ENCODE results near the gene GNG13.

Gene GNG13

GRCh38 chr16:793414-793813, 7.1 kb downstream of the GNG13 start:
- no peak for DNase-seq

- DNase-seq, result no peak
Observed at GRCh38 chr16:792221-792995, 8.1 kb downstream of the GNG13 start.

DNA sequence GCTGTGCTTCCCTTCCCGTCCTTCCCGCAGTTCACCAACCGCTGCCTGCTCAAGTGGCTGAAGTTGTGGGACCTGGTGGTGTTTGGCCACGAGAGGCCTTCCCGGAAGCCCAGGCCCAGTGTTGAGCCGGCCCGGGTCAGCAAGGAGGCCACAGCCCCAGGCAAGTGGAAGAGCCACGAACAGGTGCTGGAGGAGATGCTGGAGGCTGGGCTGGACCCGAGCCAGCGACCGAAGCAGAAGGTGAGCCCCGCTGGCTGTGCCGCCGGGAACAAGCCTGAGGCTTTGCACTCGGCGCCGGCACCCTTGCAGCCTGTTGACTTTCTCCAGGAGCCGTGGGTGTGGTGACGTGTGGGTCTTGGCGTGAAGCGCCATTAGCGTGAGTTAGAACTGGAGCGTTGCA, 9.4 kb downstream of the GNG13 start:
- DNase-seq, result no peak

DNA sequence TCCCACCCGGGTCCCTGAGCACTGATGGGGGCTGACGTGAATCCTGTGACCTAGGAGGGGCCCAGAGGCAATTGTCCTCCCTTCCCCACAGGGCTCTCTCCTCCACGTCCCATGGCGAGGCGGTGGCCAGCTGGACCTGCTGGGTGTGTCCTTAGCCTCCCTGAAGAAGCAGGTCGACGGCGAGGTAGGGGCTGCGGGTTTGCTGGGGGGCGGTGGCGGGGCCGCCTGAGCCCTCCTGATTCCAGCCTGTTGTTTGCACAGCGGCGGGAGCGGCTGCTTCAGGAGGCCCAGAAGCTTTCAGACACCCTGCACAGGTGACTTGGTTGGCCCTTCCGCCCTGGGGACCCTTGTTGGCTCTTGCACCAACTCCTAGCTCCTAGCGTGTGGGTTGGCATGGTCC, 10.4 kb downstream of the GNG13 start:
- DNase-seq, result no peak

DNA sequence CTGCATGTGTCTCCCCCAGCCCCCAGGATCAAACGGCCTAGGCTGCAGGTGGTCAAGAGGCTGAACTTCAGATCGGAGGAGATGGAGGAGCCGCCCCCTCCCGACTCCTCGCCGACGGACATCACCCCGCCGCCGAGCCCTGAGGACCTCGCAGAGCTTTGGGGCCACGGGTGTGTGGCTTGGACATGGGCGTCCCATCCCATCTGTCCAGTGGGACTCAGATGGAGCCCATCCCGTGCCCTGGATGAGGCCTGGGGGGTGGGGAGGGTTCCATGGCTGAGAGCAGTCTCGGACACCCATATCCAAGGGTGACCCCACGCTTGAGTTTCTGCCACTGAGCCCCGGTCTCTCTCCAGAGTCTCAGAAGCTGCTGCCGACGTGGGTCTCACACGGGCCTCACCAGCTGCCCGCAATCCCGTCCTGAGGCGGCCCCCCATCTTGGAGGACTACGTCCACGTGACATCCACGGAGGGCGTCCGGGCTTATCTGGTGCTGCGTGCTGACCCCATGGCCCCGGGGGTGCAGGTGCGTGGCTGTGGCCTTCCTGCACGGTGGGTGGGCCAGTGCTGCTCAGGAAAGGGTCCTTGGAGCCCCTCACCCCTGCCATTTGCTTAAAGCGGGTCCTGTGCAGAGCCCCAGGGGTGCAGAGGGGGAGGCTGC, 11.2 kb downstream of the GNG13 start:
- no peak for DNase-seq

GRCh38 chr16:788399-789126, 12.0 kb downstream of the GNG13 start, which contains the start of gene CHTF18:
TSS of gene CHTF18 (plus strand) at chr16:788620. CDS start at chr16:788685, 65 bp downstream.
- DNase-seq, result peak; percentile 88 to 96 (median 91)

DNA sequence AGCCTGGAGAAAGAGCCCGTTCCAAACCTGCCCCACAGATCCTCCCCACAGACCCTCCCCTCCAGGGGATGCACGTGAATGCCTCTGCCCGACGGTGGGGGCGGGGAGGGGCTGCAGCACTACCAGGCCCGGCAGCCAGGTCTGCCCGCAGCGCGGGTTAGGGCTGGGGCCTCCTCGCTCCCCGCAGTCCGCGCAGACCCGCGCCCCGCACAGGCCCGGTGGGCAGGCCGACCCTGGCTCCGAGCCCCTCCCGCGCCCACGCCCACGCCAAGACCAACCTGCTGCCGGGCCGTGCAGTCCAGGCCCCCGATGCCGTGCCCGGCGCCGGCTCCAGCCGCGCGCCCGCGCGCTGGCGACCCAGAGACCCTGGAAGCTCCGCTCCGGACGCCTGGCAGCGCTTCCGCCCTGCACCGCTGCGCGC, 12.5 kb downstream of the GNG13 start, which contains the start of gene RPUSD1:
Gene RPUSD1, minus strand, starts transcription at position 404 of the 421 bp plus-strand sequence. CDS start 644 bp downstream, outside the sequence.
- DNase-seq, result peak in 1 of 5 donors; percentile 23

DNA sequence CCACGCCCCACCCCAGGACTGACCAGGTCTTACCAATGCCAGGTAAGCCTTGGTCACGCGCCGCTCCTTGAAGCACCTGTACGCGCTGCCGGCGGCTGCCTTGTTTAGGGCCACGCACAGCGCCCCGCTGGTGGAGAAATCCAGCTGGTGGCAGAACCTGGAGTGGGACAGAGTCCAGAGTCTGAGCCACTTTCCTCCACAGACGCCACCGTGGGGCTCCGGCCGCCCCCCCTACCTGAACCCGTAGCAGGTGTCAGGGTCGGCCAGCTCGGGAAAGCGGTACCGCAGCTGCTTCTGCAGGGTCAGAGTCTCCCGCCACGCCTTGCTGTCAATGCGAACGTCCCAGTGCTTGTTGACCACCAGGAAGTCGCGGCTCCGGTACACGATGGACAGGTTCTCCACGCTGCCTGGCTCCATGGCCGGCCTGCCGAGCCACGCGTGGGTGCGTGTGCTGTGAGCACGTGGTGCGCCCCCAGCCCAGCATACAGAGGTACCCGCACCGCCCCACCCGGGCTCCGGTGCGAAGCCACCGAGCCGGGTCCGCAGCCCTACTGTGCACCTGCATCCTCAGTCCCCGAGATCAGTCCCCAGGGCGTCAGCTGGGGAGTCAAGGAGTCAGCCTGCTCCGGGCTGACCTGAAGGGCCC, 13.1 kb downstream of the GNG13 start:
- DNase-seq, result no peak

GRCh38 chr16:785563-786535, 14.7 kb downstream of the GNG13 start:
- peak; percentile 48 to 72 (median 63) for DNase-seq

GRCh38 chr16:784431-784830, 16.1 kb downstream of the GNG13 start:
- no peak for DNase-seq

DNA sequence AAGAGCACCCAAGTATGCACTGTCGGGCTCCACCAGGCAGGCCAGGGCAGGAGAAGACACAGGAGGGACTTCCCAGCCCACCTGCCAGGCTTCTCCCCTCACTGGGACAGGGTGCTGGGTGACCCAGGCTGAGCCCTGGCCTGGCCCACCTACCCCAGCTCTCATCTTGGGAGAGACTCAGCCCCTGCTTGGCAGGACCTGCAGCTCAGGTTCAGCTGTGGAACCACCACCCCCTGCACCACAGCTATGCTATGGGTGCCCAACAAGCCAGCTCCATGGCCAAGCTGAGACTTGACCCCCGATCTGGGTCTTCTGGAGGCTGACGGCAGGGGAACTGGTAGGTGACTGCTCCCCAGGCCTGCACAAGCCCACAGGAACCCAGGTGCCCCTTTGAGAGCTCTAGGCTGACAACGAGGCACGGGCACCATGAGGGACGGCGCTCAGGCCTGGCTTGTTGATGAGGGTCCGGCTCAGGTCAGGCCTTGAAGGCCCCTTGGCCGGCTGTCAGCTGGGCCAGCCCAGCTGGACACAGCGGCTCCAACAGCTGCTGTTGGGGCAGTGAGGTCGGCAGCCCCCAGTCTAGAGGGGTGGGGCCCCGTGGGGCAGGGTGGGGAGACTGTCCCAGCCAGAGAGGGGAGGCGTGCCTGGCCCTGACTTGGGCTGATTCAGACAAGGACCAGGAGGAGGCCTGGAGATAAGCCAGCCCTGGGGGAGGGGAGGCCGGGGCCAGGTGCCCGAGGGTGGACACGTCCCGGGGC, 17.0 kb downstream of the GNG13 start:
- no peak for DNase-seq

DNA sequence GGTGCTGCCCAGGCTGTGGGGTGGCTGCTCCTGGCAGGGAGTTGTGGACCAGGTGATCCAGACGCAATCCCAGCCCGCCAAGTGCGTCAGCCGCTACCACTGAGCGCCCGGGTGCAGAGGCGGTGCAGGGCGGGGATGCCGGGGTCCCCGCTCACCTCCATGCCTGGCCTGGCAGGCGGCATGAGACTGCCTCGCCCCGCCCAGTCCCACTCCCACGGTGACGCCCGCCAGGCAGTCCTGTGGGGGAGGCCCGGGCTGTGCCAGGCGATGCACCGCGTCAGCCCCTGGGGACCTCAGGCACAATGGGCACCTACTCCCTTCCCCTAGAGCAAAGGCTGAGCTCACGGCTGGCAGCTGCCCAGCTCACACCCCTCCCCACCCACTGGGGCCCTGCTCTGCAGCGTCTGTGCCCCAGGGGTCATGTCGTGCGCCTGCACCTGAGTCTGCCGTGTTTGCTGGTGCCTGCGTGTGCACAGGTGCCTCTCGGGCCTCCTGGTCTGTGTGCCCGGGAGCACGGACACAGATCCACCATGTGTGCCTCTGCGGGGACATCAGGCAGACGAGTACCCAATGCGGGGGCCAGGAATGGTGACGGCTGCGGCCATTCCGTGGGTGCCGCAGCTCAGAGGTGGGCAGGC, 17.6 kb downstream of the GNG13 start:
- no peak for DNase-seq

DNA sequence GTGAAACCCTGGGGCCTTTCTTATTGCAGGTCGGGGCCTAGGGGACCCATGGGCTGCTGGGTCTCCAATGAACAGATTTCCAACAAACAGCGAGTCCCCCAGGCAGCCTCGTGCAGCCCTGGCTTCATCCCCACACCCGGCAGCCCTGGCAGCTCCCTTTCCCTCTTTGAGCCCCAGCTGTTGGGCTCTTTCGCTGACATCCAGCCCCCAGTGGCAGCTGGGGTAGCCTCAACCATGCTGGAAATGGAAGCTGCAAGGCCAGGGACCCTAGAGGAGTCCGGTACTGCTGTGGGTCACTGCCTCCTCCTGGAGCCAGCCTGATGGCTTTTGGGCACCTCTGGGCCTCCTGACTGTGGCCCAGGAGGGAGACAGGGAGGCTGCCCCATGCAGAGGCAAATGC, 18.3 kb downstream of the GNG13 start:
- DNase-seq, result no peak

DNA sequence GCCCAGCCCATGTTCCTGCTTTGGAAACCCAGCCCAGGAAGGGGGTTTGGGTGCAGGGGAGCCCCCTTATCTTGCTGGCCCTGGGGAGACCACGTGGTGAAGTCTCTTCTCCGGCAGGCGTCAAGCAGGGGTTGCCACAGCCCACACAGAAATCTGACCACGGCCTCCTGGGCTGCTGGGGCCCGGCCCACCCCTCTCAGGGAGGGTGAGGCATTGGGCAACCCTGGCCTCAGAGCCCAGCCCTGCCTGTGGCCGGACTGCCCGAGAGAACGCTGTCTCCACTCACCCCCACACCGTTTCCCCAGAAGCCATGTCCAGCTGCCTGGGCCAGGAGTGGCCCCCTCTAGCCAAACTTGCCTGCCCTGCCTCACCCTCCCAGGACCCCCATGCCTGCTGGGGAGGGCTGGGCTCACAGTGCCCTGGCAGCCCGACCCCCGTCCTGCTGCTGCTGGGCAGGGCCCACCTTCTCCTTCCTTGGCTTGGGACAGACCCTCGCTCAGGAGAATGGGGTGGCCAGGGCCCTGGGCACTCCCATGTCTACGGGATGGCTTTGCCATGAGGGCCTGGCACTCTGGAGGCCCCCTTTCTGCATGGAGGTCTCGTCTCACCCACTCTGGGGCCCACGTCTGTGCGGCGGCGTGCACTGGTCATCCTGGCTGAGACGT, 19.1 kb downstream of the GNG13 start:
- DNase-seq, result no peak

DNA sequence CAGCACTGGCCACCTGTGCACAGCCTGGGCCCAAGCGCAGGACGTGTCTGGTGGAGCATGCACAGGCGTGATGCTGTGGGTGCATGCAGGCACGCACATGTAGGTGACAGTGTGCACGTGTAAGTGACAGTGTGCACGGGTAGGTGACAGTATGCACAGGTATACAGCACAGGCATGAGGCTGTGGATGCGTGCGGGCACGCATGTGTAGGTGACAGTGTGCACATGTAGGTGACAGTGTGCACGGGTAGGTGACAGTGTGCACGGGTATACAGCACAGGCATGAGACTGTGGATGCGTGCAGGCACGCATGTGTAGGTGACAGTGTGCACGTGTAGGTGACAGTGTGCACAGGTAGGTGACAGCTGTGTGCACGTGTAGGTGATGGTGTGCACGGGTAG, 20.2 kb downstream of the GNG13 start:
- no peak for DNase-seq

GRCh38 chr16:779561-779960, 21.0 kb downstream of the GNG13 start:
- no peak for DNase-seq

GRCh38 chr16:778909-779527, 21.5 kb downstream of the GNG13 start:
- no peak for DNase-seq

GRCh38 chr16:778447-778846, 22.1 kb downstream of the GNG13 start:
- no peak for DNase-seq

DNA sequence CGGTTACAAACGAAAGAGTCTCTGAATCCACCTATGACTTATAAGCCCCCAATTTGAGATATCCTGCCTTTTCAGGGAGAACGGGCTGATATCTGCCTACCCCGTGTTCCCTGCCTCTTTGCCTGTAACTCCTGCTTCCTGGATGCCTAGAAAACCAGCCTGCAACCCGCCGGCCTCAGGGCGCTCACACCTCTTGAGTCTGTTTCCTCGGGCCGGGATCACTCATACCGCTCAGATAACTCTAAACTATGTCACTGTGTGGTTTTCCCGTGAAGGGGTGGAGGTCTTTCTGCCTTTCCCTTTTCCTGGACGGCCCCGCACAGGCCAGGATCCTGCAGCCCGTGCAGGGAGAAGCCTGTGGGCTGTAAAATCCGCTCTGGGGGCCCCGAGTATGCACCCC, 22.7 kb downstream of the GNG13 start:
- DNase-seq, result no peak
